ENCODE data around the gene CPA2.
"Not testable (repeated sequence)": the region's sequence is repeated elsewhere in the genome, so short reads cannot be mapped to it uniquely, and the experiment has no call there.

Gene CPA2

GRCh38 chr7:130240240-130240639 is 26.4 kb upstream of the CPA2 start:
- no peaks in the 10 kb centered on the region for H3K36me3 Mint-ChIP-seq
- H3K9me3 Mint-ChIP-seq (ENCODE audit: low read depth) = no peaks in the 10 kb centered on the region
- H3K27me3 Mint-ChIP-seq = no peaks in the 10 kb centered on the region
- peaks cover 3% of the 10 kb centered on the region for H3K4me1 Mint-ChIP-seq (ENCODE audit: low read depth)
- H3K4me3 Mint-ChIP-seq = no peak overlapping the region
- no peak overlapping the region for H3K27ac Mint-ChIP-seq

- no peak overlapping the region for H3K27ac Mint-ChIP-seq
- no peaks in the 10 kb centered on the region for H3K27me3 Mint-ChIP-seq
These were observed 24.3 kb upstream of the CPA2 start for GRCh38 chr7:130242198-130243014.

GRCh38 chr7:130243486-130243885 is 23.2 kb upstream of the CPA2 start:
- H3K4me3 Mint-ChIP-seq; H3K9me3 Mint-ChIP-seq (ENCODE audit: low read depth); H3K4me1 Mint-ChIP-seq (ENCODE audit: low read depth); H3K27me3 Mint-ChIP-seq; H3K36me3 Mint-ChIP-seq; H3K27ac Mint-ChIP-seq: not testable (repeated sequence)

More at GRCh38 chr7:130242198-130243014, 24.3 kb upstream of the CPA2 start:
- Mint-ChIP-seq H3K9me3 (ENCODE audit: low read depth) (no peaks in the 10 kb centered on the region), H3K4me3 (no peak overlapping the region), H3K36me3 (no peaks in the 10 kb centered on the region), H3K4me1 (ENCODE audit: low read depth) (peaks cover 3% of the 10 kb centered on the region)

DNA sequence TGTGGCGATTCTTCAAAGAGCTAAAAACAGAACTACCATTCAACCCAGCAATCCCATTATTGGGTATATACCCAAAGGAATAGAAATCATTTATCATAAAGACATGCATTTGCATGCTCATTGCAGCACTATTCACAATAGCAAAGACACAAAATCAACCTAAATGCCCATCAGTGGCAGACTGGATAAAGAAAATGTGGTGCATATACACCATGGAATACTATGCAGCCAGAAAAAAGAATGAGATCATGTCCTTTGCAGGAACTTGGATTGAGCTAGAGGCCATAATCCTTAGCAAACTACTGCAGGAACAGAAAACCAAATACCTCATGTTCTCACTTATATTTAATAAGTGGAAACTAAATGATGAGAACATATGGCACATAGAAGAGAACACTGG is 20.2 kb upstream of the CPA2 start:
- H3K4me3 Mint-ChIP-seq; H3K27ac Mint-ChIP-seq; H3K27me3 Mint-ChIP-seq; H3K36me3 Mint-ChIP-seq; H3K4me1 Mint-ChIP-seq (ENCODE audit: low read depth); H3K9me3 Mint-ChIP-seq (ENCODE audit: low read depth): not testable (repeated sequence)

- not testable (repeated sequence) for H3K4me1 Mint-ChIP-seq (ENCODE audit: low read depth); H3K4me3 Mint-ChIP-seq; H3K27ac Mint-ChIP-seq; H3K36me3 Mint-ChIP-seq; H3K9me3 Mint-ChIP-seq (ENCODE audit: low read depth); H3K27me3 Mint-ChIP-seq
These were observed 17.8 kb upstream of the CPA2 start for GRCh38 chr7:130248842-130249241.

GRCh38 chr7:130249626-130250025 is 17.0 kb upstream of the CPA2 start:
- not testable (repeated sequence) for H3K27ac Mint-ChIP-seq; H3K9me3 Mint-ChIP-seq (ENCODE audit: low read depth); H3K4me1 Mint-ChIP-seq (ENCODE audit: low read depth); H3K27me3 Mint-ChIP-seq; H3K36me3 Mint-ChIP-seq; H3K4me3 Mint-ChIP-seq

DNA sequence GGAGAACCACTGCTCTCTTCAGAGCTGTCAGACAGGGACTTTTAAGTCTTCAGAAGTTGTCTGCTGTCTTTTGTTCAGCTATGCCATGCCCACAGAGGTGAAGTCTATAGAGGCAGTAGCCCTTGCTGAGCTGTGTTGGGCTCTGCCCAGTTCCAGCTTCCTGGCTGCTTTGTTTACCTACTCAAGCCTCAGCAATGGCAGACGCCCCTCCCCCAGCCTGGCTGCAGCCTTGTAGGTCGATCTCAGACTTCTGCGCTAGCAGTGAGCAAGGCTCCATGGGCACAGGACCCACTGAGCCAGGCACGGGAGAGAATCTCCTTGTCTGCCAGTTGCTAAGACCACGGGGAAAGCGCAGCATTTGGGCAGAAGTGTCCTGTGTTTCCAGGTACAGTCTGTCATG is 12.1 kb upstream of the CPA2 start:
- Mint-ChIP-seq H3K9me3 (ENCODE audit: low read depth) (peaks cover 4% of the 10 kb centered on the region), H3K27me3 (no peaks in the 10 kb centered on the region)

GRCh38 chr7:130256704-130257103 is 10.0 kb upstream of the CPA2 start:
- H3K27me3 Mint-ChIP-seq = no peaks in the 10 kb centered on the region
- H3K36me3 Mint-ChIP-seq = no peaks in the 10 kb centered on the region
- H3K27ac Mint-ChIP-seq = no peak overlapping the region
- no peak overlapping the region for H3K4me3 Mint-ChIP-seq
- peaks cover 4% of the 10 kb centered on the region for H3K9me3 Mint-ChIP-seq (ENCODE audit: low read depth)
- no peaks in the 10 kb centered on the region for H3K4me1 Mint-ChIP-seq (ENCODE audit: low read depth)

More for the DNA sequence above, 12.1 kb upstream of the CPA2 start:
- Mint-ChIP-seq H3K27ac (no peak overlapping the region), H3K4me1 (ENCODE audit: low read depth) (no peaks in the 10 kb centered on the region), H3K4me3 (no peak overlapping the region), H3K36me3 (no peaks in the 10 kb centered on the region)

- Mint-ChIP-seq H3K4me1 (ENCODE audit: low read depth) (peaks cover 6% of the 10 kb centered on the region), H3K27me3 (no peaks in the 10 kb centered on the region), H3K27ac (no peak overlapping the region), H3K4me3 (no peak overlapping the region), H3K9me3 (ENCODE audit: low read depth) (peaks cover 2% of the 10 kb centered on the region), H3K36me3 (no peaks in the 10 kb centered on the region)
These were observed 8.1 kb upstream of the CPA2 start for GRCh38 chr7:130258494-130259078.

DNA sequence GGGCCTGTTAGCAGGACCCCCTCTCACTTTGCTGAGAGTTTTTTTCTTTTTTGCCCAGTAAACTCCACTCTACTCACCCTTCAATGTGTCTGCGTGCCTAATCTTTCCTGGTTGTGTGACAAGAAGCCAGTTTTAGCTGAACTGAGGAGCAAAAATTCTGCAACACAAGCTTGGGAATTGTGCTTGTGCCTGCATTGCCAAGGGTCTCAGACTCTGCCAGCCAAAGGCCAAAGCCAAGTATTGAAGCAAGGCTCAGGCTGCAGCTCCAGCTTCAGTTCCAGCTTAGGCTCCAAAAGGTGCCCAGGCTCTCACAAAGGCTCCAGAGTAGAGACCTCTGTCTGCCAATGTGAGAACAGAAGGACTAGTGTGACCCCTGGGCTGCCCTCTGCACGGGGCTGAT is 4.2 kb upstream of the CPA2 start:
- Mint-ChIP-seq H3K27ac (no peak overlapping the region), H3K36me3 (no peaks in the 10 kb centered on the region), H3K27me3 (no peaks in the 10 kb centered on the region), H3K9me3 (ENCODE audit: low read depth) (no peaks in the 10 kb centered on the region), H3K4me3 (no peak overlapping the region), H3K4me1 (ENCODE audit: low read depth) (peaks cover 8% of the 10 kb centered on the region)

DNA sequence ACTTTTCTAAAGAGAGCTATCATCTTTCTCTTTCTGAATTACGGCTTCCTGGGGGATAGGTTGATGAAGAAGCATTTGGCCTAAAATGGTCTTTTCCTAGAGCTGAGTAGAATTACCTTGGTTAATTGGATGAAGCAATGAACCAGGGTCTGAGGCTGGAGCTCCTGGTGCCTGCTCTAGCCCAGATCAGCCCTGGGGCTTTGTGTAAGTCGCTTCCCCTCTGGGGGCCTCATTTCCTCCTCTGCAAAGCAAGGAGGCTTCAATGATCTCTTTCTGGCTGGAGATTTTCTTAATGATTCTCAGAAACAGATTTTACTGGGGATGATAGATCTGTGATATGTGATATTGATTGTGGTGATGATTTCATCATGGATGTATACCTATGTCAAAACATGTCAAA is 3.5 kb upstream of the CPA2 start:
- Mint-ChIP-seq H3K36me3 (no peaks in the 10 kb centered on the region), H3K27me3 (no peaks in the 10 kb centered on the region), H3K4me3 (no peak overlapping the region), H3K27ac (no peak overlapping the region), H3K4me1 (ENCODE audit: low read depth) (peaks cover 8% of the 10 kb centered on the region), H3K9me3 (ENCODE audit: low read depth) (no peaks in the 10 kb centered on the region)

- Mint-ChIP-seq H3K9me3 (ENCODE audit: low read depth) (no peaks in the 10 kb centered on the region), H3K27ac (no peak overlapping the region), H3K4me1 (ENCODE audit: low read depth) (peaks cover 8% of the 10 kb centered on the region), H3K27me3 (no peaks in the 10 kb centered on the region), H3K36me3 (no peaks in the 10 kb centered on the region), H3K4me3 (no peak overlapping the region)
These were observed 278 bp downstream of the CPA2 start for GRCh38 chr7:130266961-130267321.

- Mint-ChIP-seq H3K27ac (no peak overlapping the region), H3K4me3 (no peak overlapping the region), H3K27me3 (no peaks in the 10 kb centered on the region), H3K36me3 (no peaks in the 10 kb centered on the region), H3K9me3 (ENCODE audit: low read depth) (no peaks in the 10 kb centered on the region), H3K4me1 (ENCODE audit: low read depth) (peaks cover 8% of the 10 kb centered on the region)
These were observed 2.0 kb downstream of the CPA2 start for GRCh38 chr7:130268463-130269317.

GRCh38 chr7:130269318-130269694 is 2.6 kb downstream of the CPA2 start:
- Mint-ChIP-seq H3K4me1 (ENCODE audit: low read depth) (peaks cover 11% of the 10 kb centered on the region), H3K36me3 (no peaks in the 10 kb centered on the region), H3K9me3 (ENCODE audit: low read depth) (no peaks in the 10 kb centered on the region), H3K27ac (no peak overlapping the region), H3K4me3 (no peak overlapping the region), H3K27me3 (no peaks in the 10 kb centered on the region)

- Mint-ChIP-seq H3K27ac (no peak overlapping the region), H3K9me3 (ENCODE audit: low read depth) (no peaks in the 10 kb centered on the region), H3K27me3 (no peaks in the 10 kb centered on the region), H3K4me3 (no peak overlapping the region), H3K4me1 (ENCODE audit: low read depth) (peaks cover 16% of the 10 kb centered on the region), H3K36me3 (no peaks in the 10 kb centered on the region)
These were observed 4.5 kb downstream of the CPA2 start for GRCh38 chr7:130270947-130271800.
